NCI-H1417 (cell line): ENCODE results near the gene ASF1B.

Experiments
- DNase-seq, 3 experiments: peaks; one replicate each; lab custom pipeline; 2025; lab: John Stamatoyannopoulos, UW

ASF1B gene

DNA sequence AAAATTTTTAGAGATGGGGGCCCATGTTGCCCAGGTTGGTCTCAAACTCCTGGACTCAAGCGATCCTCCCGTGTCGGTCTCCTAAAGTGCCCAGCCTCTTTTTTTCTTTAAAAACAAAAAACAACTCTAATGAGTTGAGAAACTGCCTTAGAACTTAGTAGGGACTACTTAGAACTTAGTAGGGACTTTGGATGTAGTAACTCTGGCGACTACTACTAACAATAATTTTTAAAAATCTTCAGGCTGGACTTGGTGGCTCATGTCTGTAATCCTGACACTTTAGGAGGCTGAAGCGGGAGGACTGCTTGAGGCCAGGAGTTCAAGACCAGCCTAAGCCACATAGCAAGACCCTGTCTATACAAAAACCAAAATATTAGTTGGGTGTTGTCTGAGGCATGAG lies 50.3 kb downstream of the ASF1B start:
- no peak for DNase-seq

DNA sequence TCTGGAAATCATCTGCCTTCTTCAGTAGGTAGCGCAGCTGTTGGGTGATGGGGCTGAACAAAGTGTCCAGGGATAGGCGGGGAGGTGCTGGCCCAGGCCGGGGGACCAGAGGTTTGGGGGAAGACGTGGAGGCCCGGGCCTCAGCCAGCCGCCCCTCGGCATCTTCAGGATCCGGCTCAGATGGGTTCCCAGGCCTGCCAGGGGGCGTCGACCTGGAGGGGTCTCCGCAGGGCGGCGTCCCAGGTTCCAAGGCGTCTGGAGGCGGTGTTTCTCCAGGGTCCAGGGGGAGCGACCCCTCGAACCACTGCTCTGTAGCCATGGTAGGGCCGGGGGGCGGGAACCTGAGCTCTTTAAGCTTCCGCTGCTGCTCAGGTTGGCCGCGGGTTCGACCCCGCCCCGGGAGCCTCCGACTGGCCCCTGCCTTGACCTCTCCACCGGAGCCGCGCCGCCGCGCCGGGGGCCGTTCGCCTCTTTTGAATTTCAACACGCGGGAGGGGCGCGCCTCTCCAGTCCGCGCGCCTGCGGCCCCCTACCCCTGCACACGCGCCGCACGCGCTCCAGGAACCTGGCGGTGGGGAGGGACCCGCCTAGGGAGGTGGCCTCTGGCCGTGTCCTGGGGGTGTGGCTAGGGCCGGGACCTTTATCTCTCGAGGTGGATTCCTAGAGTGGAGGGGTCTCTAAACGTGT lies 50.9 kb downstream of the ASF1B start, which contains the start of gene C19orf67:
TSS of gene C19orf67 (minus strand) at position 475 of the 687 bp plus-strand sequence. CDS start at position 319, 156 bp downstream.
- no peak for DNase-seq

DNA sequence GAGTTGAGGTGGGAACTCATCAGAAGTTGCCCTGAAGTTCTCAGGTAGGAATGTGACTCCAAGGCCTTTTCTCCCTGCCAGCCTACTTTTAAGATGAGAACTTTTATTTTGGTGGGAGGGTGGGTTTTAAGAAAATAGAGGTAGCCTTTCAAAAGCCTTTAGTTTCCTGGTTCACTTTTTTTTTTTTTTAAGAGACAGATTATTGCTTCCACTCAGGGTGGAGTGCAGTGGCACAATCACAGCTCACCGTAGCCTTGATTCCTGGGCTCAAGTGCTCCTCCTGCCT lies 53.8 kb downstream of the ASF1B start:
- DNase-seq: no peak

DNA sequence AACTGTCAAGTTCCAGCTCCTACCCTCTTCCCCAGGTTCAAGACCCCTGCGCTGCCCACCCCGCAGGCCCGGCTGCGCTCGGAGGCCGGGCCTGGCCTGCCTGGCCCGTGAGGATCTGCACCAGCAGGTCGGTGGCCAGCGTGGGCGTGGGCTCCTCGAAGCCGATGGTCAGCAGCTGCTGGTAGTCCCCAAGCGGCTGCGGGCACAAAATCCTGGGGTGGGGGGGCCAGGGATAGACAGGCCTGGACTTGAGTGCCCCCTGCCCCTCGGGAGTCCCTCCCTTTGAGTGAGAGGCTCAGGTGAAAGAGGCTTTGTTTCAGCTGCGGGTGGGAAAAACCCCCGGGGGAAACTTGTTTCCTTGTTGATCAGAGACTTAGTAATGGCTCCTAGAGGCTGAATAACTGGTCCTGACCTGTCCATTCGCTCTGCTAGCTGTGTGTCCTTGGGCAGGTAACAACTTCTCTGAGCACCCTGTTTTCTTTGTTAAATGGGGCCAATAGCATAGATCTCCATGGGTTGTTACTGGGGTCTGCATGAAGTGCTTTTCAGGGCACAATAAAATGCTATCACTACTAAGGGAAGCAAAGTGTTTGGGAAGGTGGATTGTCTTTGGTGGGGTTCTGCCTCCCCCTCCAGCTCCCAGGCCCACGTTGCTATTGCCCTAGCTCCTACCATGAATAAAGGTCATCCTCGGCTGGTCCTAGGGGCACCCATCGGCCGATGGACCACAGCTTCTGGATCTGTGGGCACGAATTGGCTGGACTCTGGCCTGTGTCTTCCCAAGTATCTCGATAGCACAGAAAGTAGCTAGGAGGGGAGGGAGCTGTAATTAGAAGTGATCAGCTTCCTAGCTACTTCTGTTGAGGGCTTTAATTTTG lies 54.4 kb downstream of the ASF1B start:
- DNase-seq: peak in 1 of 3 experiments; percentile 75

DNA sequence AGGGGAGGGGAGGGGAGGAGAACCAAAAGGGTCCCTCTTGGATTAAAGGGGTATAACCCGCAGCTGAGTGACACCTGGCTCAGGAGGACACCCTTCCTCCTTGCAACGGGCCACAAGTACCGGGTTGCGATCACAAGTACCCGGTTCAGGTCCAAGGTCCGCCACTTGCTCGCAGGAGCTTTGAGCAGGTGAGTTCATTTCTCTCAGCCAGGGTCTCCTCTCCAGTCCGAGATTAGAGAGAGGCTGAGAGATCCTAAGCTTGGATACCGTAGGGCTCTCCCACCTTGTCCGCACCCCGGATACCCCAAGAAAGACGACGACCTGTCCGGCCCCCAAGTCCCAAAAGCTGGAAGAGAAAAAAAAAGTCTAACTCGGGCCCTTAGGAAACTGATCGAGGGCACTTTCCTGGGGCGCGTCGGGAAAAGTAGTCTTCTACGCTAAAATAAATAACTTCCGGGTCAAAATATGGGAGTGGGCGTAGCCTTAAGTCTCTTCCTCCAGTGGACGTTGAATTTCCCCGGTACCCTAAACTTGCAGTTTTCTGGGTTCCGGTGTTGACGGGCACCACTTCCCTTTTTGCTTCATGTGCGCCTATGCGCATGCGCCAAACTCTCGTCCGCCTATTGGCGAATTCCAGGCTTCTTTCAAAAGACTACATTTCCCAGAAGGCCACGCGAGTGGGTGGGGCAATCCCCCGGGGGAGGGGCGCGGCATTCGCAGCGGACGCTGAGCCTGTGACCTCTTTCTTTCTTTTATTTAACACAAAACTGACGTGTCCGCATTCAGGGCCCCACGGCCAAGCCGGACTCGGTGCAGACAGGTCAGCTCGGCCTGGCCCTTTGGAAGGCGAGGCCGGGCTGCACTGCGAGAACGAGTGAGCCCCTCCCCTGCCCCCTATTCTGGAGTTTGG lies 55.2 kb downstream of the ASF1B start:
- peak; percentile 96 to 100 (median 99) for DNase-seq

DNA sequence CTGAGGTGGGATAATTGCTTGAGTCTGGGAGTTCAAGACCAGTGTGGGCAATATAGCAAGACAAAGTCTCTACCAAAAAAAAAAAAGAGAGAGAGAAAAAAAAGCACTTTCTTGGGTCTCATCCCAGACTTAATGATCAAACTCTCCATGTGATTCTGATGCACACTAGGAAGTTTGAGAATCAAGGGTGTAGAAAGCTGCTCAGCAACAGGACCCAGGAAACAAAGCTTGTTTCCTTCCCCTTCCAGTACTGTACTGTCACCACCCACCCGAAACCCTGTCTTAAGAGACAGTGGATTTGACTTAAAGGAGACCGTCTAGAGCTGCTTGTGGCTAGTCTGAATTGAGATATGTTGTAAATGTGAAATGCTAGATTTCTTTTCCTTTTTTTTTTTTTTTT lies 58.0 kb downstream of the ASF1B start:
- DNase-seq: no peak

DNA sequence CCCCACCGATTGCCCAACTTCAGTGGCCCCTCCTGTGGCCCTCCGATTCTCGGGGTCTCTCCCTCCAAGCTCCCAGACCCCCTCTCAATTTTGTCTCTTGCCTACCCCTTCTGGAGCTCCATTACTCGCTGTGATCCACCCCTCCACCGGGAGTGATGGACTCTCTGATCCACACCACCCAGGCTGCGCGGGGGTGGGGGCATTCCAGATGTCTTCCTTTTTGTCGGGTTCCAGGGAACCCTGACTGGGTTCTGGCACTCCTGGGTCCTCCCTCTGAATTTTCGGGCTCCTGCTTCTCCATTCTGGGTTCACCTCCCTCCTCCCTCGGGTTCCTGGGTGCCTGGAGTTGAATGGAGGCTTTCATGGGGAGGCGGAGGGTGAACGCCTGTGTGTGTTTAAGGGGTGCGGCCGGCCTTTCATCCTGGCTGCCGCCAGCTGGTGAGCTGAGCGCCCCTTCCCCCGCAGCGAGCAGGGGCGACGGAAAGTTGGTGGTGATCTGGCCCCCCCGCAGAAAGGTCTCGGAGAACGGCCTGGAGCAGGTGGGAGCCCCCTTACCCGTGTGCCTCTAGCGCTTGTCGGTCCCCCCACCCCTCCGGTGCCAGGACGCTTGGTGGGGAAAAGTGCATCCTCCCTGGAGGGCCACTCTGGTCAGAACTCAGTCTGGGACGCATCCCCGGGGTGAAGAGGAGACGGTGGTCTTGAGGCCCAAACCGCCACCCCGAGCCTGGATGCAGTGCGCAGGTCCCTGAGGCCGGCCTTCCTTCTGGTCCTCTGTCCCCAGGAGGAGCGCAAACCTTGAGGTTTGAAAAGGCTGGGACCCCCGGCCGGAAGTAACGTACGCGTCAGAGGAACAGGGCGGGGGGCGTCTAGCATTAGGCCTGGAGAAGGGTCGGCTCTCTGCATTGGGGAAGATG lies 62.2 kb downstream of the ASF1B start:
- DNase-seq: peak in 2 of 3 experiments; percentile 81 to 88

DNA sequence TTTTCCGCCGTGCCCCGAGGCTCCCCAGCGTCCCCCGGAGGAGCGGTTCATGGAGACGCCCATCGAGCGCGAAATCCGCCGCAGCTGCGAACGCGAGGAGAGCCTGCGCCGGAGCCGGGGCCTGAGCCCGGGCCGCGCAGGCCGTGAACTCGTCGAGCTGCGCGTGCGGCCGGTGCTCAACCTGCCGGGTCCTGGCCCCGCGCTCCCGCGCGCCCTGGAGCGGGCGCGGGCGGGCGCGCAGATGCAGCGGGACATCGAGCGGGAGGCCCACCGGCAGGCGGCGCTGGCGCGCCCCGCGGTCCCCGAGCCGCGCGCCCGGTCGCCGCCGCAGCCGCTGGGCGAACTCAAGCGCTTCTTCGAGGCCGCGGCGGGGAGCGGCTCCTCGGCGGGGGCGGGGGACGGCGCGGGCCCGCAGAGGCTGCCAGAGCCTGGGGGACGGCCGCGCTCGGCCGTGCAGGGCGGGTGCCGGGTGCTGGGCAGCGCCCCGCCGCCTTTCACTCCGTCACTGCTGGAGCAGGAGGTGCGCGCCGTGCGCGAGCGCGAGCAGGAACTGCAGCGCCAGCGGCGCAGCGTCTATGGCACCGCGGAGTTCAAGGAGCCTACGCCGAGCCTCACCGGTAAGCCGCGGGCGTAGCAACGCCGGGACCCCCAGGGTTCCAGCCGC lies 63.0 kb downstream of the ASF1B start:
- DNase-seq: peak; percentile 68 to 95 (median 84)

DNA sequence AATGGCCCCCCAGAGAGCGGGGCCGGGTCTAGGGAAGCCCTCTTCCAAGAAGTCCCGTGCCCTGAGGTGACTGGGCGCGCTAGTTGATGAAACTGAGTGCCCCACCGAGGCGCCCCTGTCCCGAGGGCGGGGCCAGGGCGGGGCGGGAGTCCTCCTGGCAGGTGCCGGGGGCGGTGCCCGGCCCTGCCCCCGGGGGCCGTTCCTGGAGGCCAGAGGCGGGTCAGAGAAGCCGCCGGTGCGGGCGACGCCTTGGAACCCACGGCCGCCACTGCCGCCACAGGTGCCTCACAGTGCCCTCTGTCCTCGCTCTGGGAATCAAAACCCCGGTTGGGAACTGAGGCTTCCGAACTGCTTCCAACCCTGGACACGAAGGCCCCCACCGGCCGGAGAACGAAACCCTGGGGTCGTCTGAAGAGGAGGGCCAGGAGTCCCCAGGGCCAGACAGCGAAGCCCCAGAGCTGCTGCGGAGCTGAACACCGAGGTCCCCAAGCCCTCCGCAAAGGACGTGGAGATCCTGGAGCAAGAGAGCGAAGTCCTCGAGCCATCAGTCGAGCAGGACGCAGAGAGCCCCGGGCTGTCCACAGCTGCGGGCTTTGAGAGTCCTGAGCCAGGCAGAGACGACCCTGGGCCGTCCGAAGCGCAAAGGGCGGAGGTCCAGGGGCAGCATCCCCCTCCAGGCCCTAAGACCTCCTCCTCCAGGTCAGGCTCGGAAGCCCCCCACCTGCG lies 63.7 kb downstream of the ASF1B start, which contains the start of gene MISP3:
TSS of gene MISP3 (plus strand) at position 252 of the 726 bp plus-strand sequence. CDS start 524 bp downstream, outside the sequence.
- peak; percentile 27 to 88 (median 86) for DNase-seq

DNA sequence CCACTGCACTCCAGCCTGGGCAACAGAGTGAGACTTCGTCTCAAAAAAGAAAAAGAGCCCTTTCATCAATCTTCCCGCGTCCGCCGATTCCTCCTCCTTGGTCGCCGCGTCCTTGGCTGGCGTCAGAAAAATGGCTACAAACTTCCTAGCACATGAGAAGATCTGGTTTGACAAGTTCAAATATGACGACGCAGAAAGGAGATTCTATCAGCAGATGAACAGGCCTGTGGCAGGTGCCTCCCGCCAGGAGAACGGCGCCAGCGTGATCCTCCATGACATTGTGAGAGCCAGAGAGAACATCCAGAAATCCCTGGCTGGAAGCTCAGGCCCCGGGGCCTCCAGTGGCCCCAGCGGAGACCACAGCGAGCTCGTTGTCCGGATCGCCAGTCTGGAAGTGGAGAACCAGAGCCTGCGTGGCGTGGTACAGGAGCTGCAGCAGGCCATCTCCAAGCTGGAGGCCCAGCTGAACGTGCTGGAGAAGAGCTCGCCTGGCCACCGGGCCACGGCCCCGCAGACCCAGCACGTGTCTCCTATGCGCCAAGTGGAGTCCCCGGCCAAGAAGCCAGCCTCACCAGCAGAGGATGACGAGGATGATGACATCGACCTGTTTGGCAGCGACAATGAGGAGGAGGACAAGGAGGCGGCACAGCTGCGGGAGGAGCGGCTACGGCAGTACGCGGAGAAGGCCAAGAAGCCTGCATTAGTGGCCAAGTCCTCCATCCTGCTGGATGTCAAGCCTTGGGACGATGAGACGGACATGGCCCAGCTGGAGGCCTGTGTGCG lies 65.9 kb downstream of the ASF1B start:
- no peak for DNase-seq
